ENCODE results near the gene PM20D1.

PM20D1 gene

DNA sequence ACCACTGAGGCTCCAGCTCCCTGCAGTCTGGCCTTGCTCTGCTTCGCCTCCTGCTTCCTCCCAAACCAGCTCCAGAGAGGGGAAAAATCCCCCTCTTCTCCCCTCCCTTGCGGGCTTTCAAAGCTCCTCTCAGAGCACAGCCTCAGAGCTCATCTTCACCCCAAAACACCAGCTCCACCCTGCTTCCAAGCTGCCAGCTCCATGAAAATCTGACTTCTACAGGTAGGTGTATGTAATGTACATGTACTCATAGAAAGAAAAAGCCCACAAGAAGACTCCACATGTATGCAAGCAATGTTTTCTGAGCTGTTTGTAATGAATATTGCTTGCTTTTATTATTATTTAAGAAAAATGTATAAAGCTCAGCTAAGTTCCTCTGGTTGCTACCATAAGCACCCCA lies 45.3 kb downstream of the PM20D1 start:
- no peak for DNase-seq (ENCODE audit: low read depth in 2 of 2)

DNA sequence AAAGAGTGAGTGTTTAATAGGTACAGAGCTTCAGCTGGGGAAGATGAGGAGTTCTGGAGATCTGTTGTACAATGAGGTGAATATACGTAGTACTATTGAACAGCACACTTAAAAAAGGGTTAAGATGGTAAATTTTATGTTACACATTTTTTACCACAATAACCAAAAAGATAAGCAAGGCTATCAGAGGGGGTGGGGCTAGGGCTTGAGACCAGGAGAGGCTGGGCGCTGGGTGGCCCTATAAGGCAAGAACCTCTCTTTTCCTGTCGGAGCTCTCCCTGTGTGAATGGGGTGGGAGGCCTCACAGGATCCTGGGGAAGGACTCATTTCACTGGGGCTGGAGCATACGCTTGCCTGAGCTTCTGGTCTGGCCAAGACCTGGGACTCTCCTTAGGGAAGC lies 45.9 kb downstream of the PM20D1 start:
- no peak for DNase-seq (ENCODE audit: low read depth in 2 of 2)

DNA sequence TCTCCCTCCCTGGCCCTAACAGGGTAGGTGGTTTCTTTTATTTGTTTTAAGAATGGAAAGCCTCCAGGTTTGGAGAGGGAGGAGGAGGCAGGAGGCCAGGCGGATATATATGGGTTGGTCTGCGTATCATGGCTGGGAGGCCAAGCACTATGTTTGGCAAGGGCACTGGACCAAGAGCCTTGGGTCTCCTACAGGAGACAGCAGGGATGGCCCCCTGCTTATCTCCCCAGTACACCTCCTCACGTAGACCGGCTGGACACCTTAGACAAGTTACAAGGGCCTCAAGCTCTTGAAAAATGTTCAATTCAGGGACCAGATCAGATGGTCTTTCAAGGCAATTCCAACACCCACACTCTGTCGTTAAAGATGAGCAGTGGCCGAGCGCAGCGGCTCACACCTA lies 47.9 kb downstream of the PM20D1 start:
- DNase-seq (ENCODE audit: low read depth in 2 of 2), result no peak

DNA sequence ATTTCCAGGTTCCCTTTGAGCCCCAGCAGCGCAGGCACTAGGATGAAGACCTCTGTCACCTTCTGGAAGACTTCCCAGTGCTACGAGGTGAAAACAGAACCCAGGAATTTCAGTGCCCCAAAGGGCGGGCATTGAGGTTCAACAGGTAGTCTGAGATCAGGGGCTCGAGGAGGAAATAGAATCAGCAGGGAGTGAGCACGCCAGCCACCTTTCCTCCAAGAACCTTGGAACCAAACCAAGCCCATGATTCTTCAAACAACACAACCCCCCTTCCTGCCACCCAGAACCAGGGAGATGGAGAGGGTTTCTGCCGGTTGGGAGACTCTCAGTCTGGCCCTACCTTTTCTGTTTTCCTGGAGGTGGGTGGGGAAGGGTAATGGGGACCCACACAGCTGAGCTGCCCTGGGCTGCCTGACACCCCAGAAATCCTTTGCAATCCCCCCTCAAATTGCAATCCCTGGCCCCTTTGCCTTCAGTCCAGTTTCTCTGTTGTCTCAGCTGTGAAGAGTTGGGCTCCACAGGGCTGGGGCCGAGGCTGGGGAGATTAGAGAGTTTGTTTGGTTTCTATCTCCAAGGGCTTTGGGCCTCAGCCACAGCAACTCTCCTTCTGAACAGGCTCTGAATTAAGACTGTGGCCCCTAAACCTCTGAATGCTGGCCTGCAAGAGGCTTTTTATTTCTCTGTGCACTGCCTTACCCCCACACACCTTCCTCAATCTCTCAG lies 48.8 kb downstream of the PM20D1 start:
- no peak for DNase-seq (ENCODE audit: low read depth in 2 of 2)

DNA sequence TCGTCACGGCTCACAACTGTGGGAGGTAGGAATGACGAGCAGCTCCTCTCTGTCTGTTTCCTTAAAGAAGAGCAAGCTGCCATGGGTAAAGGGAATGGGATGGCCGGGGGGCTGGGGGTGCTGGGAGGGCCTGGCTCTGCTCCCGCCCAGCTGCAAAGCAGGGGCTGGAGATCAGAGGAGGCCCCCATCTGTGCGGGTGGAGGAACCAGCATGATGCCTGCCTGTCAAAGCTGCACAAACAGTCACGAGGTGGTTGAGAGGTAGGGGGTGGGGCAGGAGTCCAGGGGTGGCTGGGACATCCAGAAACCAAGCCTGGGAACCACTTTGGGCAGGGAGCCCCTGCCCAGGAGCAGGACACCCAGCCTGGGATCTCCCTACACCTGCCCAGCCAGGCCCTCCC lies 49.5 kb downstream of the PM20D1 start:
- DNase-seq (ENCODE audit: low read depth in 2 of 2), result no peak

DNA sequence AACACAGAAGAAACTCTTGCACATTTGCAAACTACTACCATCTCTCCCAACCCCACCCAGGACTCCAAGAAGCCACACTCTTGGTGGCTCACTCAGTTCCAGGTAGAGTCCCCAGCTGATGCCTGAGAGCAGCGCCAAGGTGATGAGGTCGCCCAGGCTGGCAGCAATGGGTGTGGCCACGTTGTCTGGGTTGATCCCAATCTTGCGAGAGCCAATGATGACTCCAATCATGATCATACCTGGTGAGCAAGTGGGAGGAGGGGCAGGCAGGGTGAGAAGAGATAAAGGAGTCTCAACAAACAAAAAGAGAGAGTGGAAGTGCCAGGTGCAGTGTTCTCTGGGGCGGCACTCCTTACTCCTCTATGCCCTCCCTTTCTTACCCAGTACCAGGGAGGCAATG lies 51.4 kb downstream of the PM20D1 start:
- DNase-seq (ENCODE audit: low read depth in 2 of 2), result no peak

DNA sequence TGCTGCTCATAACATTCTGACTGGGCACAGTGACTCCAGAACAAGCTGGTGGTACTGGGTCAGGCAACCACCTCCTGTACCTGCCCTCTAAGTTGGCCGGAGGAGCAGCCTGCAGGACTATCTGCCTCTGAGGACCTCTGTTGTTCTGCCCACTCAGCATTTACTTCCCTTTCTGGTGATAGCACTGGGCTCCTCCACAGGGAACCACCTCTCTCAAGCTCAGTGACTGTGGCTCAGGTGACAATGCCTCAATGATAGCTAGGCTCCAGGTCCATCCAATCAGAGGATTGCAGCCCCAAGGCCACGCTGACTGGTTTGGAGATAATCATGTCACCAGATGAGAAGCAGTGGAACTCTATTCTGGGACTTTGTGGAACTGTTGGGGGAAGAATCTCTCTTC lies 52.8 kb downstream of the PM20D1 start:
- DNase-seq (ENCODE audit: low read depth in 2 of 2), result no peak

DNA sequence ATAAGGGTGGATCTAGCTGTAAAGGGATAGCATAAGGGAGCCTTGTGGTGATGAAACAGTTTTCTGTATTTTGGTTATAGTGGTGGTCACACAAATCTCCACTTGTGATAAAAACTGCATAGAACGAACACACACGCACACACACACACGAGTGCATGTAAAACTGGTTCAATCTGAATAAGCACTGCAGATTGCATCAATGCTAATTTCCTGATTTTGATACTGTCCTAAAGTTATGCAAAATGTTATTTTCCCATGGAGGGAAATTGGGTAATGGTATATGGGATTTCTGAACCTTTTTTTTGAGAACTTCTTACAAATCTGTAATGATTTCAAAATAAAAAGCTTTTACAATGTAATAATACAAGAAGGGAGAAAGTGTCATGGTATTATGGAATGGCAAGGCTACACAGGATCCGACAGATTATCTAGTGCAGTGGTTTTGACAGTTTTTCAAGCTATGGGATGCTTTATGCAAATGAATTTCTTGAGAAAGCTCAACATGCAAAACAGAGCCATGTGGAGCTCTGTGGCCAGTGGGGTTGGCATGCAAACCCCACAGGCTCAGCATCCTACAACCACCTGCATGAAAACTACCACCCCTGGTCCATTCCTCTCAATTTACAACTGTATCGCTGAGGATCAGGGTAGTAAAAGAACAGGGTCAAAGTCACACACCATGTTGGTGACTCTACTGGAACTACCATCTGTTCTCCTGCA lies 55.8 kb downstream of the PM20D1 start:
- DNase-seq (ENCODE audit: low read depth in 2 of 2), result no peak

DNA sequence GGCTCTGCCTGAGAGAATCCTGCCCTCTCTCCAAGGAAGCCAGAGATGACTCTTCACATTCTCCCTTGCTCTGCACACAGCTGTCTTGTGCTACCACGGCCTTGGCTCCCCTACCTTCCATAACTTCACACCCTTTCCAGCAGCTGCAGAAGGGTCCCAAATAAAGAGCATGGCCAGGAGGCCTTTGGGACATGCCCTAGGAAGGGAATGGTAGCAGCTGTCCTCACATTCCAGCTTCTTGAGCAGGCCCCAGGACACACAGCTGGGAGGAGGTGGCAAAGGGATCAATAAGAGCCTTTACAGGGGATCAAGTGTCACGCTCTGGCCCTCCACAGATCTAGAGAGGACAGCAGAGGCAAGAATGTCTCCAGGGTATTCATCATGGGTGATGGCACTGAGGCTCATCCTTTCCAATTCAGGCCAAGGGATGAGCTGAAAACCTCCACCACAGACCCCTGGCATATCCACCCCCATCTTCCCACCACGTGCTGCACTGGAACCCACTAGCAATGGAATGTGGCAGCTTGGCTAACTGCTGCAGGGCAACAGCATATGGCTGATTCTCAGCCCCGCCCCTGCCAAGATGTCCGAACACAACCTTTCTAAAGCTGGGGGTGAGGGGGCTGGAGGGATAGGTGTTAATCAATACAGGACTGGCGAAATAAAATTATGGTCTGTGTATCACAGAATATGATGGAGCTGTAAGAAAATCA lies 56.8 kb downstream of the PM20D1 start:
- no peak for DNase-seq (ENCODE audit: low read depth in 2 of 2)

DNA sequence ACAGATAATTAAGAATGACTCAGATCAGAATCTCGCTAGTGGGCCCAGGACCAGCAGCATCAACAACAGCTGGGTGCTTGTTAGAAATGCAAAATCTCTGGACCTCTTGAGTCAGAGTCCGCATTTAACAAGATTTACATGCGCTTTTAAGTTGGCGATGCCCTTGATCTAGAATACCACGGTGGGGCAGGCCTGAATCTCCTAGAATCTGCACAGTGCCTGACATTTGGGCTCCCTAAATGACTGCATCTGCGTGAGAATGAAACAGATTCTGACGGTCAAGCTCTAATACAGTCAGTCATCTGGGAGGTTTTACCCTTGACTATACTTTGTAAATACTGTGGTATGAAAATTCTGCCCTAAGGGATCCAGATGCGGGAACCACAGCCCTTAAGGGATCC lies 57.5 kb downstream of the PM20D1 start:
- DNase-seq (ENCODE audit: low read depth in 2 of 2), result no peak

DNA sequence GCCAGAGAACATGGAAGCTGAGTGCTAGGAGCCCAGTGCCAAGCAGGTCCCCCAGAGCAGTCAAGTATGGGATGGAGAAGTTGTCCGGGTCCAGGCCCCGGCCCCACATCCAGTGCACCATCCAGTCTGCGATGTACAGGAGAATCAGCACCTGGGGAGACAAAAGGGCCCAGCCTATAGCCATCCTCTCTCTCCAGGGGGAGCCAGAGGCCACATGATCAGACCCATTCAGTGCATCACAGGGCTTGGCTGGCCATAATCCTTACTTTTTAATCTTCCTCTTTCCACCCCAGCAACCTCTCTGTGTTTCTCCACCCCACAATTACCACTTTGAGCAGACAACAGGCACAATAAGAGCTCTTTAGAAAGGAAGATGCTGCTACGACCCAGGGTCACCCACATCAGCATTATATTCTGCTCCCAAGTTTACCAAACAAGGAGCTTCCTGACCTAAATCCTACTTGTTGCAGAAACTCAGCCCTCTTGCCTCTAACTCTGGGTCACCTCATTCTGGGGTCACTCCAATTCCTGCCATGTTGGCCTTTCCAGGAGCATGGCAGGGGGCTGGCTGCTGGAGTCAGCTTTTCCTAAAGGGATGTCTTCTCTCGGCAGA lies 58.3 kb downstream of the PM20D1 start:
- DNase-seq (ENCODE audit: low read depth in 2 of 2), result no peak

DNA sequence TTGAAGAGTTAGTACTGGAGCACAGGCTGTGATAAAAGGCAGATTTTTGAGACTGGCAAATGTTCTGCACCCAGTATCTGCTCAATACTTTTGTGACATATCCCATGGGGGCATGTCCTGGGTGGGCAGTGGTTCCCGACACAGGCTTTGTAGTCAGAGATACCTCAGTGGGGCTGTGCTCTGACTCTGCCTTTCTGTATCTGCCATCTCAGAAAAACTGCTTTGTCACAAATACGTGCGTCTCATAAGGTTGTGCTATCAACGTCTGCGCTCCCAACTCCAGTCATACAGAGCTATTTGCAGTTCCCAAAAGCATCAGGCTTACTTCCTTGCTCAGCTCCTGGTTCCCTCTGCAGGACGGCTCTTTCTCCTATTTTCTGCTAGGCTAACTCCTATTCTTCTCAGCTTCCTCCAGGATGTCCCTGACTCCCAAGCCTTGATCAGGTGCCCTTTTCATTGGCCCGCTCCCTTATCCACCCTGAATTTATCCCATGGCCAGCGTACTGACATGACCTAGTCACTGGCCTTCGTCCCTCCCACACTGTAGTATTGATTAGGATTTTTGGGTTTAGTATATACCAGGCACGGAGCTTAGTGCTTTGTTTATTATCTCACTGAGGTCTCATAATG lies 62.5 kb downstream of the PM20D1 start:
- no peak for DNase-seq (ENCODE audit: low read depth in 2 of 2)

DNA sequence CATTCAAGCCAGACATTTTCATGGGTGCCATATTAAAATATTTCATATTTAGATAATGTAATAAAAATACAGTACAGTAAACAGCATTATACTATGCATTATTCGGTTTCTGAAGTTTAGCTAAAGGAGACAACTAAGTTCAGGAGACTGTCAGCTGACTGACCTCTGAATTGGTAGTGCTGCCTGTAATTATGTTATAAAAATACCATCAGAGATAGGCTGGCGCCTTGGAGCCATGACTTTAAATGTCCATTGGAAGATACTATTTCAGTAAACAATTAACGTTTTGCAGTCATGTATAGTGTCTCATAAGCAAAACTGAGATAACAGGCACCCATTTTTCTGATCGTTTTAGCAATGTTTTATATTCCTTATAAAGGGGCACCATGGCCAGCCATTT lies 63.3 kb downstream of the PM20D1 start:
- DNase-seq (ENCODE audit: low read depth in 2 of 2), result no peak

DNA sequence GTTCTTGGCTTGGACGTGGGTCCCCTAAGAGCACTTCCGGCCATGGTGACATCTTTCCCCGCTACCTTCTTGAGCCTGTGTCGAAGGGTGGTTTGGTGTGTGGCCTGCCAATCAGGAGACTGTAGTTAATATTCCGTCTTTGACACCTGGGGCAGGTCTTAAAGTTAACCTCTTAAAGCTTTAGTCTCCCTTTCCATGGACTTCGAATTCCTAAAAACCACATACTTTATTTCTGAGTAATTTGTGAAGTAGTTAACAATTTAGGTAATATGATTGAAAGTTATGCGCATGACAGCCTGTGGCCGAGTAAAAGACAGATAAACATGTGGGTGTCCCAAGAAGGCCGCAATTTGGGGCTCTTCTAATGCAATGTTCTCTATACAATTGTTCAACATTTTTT lies 64.5 kb downstream of the PM20D1 start:
- no peak for DNase-seq (ENCODE audit: low read depth in 2 of 2)

DNA sequence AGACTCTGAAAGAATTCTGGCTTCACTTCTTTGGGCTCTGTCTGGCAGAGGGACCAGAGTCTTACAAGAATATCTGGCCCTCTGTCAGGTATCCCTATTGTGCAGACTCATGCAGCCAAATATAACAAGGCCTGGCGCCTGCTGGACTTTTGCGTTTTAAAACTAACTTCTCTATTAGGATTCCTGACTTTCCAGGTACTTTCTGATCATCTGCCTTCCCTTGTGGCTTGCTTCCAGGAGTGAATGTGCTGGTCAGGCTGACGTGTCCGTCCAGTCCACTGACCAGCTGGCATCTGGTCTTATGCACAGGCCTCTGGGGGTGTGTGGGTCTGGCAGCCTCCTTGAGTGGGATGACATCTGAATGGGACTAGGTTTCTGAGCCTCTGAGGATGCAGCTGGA lies 66.0 kb downstream of the PM20D1 start:
- no peak for DNase-seq (ENCODE audit: low read depth in 2 of 2)

DNA sequence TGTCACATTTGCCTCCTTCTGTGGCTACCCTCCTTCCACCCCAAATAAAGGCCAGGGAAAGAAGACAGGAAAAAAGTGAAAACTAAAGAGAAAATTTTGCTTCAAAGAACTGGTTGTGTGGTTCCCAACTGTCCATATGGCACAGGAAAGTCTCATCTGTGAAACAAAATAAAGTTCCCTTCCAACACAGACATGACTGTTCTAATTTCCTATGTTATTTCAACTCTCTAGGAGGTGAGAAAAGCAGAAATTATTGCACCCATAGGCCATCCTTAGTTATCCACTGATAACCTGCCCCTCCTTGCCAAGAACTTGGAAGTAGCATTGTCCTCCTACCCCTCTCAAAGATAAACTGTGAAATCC lies 66.5 kb downstream of the PM20D1 start:
- DNase-seq (ENCODE audit: low read depth in 2 of 2), result no peak

DNA sequence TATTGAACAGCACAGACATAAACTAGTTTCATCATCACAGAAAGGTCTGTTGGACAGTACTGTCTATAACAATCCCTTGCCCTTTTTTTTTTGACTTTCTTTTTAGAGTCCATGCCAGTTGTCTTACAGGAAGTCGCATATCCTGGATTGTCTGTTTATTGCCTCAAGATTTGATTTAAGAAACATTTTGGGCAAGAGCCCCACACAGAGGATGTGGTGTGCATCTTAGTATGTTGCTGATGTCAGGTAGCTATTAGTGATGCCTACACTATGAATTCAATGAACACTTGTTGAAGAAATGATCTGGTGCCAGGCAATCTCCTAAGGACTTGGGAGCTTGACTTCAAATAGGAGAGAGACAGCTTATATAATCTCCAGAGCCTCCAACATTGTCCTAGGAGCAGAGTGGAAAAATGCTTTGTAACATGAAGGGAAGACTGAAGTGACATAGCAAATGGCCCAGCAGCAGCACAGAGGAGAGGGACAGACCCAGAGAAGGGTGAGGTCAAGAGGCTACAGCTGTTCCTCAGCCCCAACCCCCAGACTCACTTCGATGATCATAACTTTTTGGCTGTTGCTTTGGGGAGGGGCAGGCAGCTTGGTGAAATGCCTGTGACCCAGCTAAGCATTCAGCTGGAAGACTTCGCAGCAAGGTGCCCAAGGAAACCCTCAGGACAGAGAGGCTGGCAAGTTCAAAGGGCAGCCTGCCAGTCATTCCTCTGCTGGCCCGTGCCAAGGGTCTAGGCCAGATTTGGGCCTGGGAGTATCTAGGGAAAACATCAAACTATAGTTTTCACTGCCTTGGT lies 67.1 kb downstream of the PM20D1 start:
- DNase-seq (ENCODE audit: low read depth in 2 of 2), result no peak

DNA sequence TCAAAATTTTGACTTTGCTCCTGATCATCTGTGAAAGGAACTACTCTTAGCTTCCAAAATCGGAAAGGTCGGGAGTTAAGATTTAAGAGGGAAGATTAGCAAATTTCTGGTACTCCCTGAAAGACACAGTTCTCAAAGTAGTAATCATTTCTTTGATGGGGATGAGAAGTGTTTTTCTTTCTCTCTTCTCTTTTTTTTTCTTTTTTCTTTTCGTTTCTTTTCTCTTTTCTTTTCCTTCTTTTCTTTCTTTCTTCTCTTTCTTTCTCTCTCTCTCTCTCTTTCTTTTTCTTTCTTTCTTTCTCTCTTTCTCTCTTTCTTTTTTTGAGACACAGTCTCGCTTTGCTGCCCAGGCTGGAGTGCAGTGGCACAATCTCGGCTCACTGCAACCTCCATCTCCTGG lies 69.6 kb downstream of the PM20D1 start:
- DNase-seq (ENCODE audit: low read depth in 2 of 2), result no peak
